GM18502 (cell line): ENCODE measurements around the gene JUND.
A peak's percentile ranks its signal among the peaks of the same experiment; 100 is the strongest.

Experiments
- ATAC-seq: cut with Tn5 transposase; IDR thresholded peaks from one replicate; pipeline ENCODE4 v1.9.1; 2021; ENCODE audit warnings: mild to moderate bottlenecking; ENCODE audit not compliant: unreplicated experiment, poor library complexity

Gene JUND

GRCh38 chr19:18309525-18310064 lies 28.2 kb upstream of the JUND start:
- no peak for ATAC-seq

DNA sequence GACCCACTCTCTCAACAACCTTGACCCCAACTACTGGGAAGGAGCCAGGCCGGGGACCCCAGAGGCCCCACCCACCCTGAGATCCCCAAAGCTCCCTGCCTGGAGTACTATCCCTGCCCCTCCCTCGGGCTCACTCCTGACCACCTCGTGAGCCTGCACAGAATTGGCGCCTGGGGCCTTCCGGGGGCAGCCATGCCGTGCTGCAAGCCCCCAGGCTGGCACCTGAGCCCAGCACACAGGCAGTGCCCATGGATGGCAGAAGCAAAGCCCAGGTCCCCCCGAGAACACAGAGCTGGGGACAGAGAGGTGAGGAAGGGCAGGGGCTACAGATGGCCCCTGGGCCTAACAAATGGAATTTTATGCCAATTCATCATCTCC lies 27.5 kb upstream of the JUND start:
- ATAC-seq, result no peak

DNA sequence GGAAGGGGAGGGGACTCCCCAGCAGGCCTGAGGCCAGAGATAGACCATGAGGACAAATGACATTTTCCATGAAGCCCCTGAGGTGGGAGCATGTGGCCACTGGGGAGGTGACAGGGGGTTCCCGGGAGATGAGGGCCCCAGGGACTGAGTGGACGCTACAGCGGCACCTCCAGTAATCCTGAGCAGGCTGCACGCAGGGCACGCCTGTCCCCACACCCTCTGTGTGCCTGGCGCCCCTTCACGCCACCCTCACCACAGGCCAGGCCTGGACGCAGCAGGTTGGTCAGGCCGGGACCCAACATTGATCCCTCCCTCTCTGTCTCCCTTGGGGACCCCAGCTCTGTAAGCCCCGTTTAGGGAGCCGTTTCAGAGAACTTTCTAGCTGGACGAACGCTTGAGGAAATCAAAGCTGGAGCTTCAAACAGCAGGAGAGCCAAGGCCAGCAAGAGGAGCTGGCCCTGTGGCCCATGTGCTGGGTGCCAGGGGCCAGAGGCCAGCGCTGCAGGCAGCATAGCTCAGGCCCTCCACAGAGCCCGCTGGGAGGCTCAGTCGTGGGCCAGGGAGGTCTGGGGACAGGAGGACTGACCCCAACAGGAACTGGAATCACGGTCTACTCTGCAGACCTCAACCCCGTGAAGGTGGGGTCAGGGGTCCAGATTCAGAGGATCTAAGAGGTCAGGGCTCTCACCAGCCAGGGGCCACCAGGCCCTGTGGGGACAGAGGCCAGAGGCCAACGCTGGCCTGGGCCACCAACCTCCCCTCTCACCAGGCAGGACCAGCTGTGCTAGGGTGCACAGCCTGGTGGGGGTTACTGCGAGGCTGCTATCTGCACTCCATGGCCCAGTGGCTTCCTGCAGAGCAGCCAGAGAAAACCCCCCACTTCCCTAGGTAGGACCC lies 26.9 kb upstream of the JUND start:
- no peak for ATAC-seq

- ATAC-seq, result no peak
Measured at GRCh38 chr19:18307271-18307681, 25.9 kb upstream of the JUND start.

GRCh38 chr19:18306888-18307260 lies 25.5 kb upstream of the JUND start:
- ATAC-seq, result no peak

DNA sequence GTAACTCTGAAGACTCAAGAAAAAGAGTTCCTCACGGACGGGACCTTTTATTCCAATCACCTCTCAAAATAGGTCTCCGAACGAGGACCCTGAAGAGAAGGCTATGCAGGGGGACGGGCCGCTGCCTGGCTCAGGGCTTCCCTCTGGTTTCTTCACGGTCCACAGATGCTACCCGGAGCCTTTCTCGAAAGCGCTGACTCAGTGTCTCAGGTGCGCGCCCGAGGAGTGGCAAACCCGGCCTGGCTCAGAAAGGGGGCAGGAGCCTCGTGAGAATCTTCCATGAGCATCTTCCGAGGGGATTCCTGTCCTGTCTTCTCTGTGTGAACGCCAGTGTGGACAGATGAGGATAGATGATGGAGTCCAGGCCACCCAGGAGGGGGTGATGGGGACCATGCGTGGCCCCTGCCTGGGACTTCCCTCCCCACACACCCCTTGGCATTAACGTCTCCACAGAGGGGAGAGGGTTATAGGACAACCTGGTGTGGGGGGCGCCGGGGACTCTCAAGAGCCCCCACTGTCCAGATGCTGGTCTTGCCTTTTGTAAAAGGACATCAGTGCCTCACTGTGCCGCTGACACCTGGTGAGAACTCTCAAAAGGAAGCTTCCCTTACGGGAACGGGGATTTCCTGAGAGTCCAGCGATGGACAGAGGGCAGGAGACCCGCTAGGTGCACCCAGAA lies 24.9 kb upstream of the JUND start:
- no peak for ATAC-seq

GRCh38 chr19:18304458-18305310 lies 23.3 kb upstream of the JUND start:
- ATAC-seq, result peak; percentile 53

- ATAC-seq, result no peak
Measured at GRCh38 chr19:18304208-18304457, 22.7 kb upstream of the JUND start.

DNA sequence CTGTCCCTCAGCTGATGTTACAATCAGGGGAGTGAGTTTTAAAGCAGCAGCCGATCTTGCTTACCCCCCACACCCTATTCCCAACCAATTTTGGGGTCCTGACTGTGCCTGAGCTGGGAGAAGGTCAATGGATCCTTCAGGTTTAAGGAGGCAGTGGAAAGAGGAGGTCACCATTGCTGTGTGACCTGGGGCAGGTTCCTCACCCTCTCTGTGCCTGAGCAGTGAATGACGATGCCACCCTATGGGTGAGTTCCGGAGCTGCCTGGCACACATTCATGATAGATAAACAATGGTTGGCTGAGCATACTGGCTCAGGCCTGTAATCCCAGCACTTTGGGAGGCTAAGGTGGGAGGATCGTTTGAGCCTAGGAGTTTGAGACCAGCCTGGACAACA lies 20.3 kb upstream of the JUND start:
- ATAC-seq, result no peak

DNA sequence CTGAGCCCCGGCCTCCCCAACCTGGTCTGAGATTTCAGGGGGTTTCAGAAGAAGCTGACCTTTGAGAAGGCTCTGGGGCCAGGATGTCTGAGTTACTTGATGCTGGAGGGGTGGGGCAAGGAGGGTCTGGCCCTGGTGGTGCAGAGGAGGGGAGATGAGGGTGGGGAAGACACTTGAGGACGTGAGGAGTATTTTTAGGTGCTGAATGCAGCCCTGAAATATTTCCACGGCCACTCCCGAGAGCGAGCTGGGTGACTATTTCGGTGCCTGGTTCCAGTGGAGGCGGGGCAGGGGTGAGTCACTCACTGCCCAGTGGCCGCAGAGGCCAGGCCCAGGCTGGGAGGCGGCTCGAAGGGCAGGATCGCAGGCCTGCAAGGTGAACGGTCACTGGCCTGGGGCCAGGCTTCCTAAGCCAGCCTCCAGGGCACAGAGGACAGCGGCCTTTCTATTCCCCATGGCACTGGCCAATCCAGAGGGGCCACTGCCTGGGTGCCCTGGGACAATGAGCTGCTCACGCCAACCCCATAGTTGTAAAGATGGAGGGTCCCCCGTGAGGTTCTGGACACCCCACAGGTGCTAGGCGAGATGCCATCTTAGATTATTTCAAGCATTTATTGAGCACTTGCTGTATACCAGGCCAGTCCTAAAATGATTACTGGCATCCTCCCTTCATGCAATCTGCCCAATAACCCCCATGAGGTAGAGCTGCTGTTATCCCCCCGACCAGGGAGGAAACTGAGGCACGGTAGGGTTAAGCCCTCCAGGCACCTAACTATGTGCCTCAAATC lies 19.7 kb upstream of the JUND start:
- no peak for ATAC-seq

DNA sequence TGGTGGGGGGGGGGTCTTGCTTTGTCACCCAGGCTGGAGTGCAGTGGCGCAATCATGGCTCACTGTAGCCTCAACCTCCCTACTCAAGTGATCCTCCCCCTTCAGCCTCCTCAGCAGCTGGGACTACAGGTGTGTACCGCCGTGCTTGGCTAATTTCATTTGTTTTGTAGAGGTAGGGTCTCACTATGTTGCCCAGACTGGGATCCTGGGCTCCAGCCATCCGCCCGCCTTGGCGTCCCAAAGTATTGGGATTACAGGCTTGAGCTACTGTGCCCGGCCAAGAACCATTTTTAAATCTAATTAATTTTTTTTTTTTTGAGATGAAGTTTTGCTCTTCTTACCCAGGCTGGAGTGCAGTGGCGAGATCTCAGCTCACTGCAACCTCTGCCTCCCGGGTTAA lies 18.2 kb upstream of the JUND start:
- ATAC-seq, result no peak

DNA sequence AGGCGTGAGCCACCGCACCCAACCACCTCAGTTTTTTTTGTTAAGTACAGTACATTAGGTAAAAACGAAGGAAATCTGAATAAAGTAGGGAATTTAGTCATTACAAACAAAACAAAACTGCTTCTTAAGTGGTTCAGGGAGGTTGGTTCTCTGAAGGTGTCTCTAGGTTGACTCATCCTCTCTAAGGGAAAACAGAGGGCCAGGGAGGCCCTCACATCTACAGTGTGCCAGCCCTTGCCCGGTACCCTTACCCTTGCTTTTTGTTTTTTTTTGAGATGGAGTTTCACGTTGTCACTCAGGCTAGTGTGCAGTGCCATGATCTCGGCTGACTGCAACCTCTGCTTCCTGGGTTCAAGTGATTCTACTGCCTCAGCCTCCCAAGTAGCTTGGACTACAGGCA lies 17.2 kb upstream of the JUND start:
- no peak for ATAC-seq

DNA sequence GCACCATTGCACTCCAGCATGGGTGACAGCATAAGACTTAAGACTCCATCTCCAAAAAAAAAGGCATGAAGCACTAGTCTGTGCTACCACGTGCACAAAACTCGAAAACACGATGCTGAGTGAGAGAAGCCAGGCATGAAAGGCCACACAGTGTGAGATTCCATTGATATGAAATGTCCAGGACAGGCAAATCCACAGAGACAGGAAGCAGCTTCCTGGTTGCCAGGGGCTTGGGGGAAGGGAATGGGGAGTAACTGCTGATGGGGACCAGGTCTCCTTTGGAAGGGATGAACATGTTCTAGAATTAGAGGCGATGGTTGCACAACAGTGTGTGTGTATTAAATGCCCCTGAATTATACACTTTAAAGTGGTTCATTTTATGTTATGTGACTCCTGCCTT lies 15.9 kb upstream of the JUND start:
- ATAC-seq, result no peak

DNA sequence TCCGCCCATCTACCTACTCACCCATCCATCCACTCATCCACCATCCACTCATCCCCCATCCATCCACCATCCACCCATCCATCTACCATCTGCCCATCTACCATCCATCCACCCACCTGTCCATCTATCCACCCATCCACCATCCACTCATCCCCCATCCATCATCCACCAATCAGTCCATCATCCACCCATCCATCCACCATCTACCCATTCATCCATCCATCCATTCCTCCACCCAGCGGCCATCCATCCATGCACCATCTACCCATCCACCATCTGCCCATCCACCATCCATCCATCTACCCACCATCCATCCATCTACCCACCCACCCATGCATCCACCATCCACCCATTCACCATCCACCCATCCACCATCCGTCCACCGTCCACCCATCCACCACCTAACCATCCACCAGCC lies 13.6 kb upstream of the JUND start:
- ATAC-seq, result no peak

- no peak for ATAC-seq
Measured at GRCh38 chr19:18294467-18294864, 13.0 kb upstream of the JUND start.

DNA sequence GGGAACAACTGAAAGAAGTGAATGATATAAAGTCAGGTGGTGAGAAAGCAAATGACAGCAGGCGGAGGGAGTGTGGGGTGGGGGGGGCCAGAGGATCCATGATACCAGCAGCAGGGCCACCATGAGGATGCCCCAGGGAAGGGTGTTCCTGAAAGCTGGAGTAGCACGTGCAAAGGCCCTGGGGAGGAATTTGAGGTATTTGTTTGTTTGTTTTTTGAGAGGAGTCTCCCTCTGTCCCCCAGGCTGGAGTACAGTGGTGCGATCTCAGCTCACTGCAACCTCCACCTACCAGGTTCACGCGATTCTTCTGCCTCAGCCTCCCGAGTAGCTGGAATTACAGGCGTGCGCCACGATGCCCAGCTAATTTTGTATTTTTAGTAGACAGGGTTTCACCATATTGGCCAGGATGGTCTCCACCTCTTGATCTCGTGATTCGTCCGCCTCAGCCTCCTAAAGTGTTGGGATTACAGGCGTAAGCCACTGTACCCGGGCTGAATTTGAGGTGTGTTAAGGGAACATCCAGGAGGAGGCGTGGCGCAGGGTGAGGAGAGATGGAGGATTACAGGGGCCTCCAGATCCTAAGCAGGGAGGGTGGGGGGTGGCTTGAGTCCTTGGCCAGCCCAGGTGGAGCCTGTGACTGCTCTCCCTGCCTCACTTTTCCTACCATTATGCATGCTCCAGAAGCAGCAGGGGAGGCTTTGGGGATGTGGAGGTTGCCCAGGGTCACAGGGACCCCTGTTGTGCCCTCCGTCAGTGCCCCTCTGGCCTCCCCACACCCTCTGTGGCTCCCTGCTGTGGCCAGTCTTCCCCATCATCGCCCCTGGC lies 12.4 kb upstream of the JUND start:
- ATAC-seq, result no peak

- no peak for ATAC-seq
Measured at GRCh38 chr19:18292810-18293641, 11.6 kb upstream of the JUND start.

- ATAC-seq, result no peak
Measured at GRCh38 chr19:18292462-18292809, 11.0 kb upstream of the JUND start.
